ENCODE results near the gene OSCAR. TPM values are rescaled to one million over a fixed set of nuclear protein-coding genes. Genes with fewer than 3 reads are reported as not detected.
A peak's percentile ranks its signal among the peaks of the same experiment; 100 is the strongest.

OSCAR gene
- total and polyA plus RNA-seq, 10 donors = 2.4 to 49.5 (median 17.7) TPM

DNA sequence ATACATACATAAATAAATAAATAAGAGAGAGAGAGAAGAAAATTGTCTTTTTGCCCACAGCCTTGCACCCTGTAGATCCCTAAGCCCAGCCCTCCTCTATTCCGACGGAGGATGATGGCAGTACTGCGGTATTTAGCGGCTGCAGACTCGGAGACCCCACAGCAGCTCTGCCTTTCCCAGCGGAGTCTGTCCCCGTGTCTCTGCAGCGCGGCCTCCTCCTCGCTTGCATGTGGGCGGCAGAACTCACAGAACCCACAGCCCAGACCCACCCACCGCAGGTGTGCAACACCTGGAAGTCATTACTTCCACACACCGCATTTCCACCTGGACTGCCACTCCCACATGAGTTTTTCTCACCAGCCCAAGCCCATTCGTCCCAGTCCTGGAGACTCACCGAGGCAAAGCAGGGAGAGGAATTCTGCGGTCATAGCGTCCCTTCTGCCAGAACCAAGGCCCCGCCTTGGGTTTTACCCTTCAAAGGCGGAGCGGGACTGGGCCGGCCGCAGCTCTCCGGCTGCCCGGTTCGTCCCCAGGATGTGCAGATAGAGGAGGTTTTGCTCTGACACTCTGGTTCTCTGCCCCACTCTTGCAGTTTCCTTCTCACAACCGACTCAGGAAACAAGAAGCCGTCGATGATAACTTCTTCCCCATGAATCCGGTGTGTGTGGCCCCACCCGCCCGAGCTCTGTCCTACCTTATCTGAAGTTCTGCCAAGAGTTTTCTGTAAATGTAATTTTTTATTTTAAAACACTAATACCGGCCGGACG, 37.1 kb downstream of the OSCAR start, which contains the start of gene VSTM1:
Gene VSTM1, minus strand, starts transcription at position 548 of the 767 bp plus-strand sequence. Its CDS starts 120 bp downstream, at position 428.
- peaks cover 0 to under 1% (median 0%) of the 10 kb centered on the region in 6 donors for H3K36me3 ChIP-seq
- no peak for TF ChIP-seq POLR2A (IDR thresholded peaks at IDR 0.05)
- TF ChIP-seq, protein P1, sequence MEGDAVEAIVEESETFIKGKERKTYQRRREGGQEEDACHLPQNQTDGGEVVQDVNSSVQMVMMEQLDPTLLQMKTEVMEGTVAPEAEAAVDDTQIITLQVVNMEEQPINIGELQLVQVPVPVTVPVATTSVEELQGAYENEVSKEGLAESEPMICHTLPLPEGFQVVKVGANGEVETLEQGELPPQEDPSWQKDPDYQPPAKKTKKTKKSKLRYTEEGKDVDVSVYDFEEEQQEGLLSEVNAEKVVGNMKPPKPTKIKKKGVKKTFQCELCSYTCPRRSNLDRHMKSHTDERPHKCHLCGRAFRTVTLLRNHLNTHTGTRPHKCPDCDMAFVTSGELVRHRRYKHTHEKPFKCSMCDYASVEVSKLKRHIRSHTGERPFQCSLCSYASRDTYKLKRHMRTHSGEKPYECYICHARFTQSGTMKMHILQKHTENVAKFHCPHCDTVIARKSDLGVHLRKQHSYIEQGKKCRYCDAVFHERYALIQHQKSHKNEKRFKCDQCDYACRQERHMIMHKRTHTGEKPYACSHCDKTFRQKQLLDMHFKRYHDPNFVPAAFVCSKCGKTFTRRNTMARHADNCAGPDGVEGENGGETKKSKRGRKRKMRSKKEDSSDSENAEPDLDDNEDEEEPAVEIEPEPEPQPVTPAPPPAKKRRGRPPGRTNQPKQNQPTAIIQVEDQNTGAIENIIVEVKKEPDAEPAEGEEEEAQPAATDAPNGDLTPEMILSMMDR (IDR thresholded peaks at IDR 0.05 in 8 of 11, conservative IDR thresholded peaks at IDR 0.05 in 3 of 11) = no peak
- intact Hi-C loops (cut with DNase I; ENCODE audit: low total_unique reads) = no loop called here
- 46 to 74% (median 66%) methylated on average over 33 to 34 of the region's 34 CpGs for WGBS, 5 donors
- H3K4me3 ChIP-seq = peak within 1 kb of the TSS in 3 of 8 donors; percentile 2 to 40 (median 5)
- H3K27me3 ChIP-seq (replicated peaks in 1 of 7) = peaks cover 0 to 59% (median 0%) of the 10 kb centered on the region in 7 donors
- H3K27ac ChIP-seq = peak within 1 kb of the TSS in 6 of 8 donors; percentile 46 to 82 (median 73)
- no peak for DNase-seq
- H3K4me1 ChIP-seq = peaks cover 0 to 16% (median 0%) of the 10 kb centered on the region in 6 donors
- no peaks in the 10 kb centered on the region for H3K9me3 ChIP-seq

DNA sequence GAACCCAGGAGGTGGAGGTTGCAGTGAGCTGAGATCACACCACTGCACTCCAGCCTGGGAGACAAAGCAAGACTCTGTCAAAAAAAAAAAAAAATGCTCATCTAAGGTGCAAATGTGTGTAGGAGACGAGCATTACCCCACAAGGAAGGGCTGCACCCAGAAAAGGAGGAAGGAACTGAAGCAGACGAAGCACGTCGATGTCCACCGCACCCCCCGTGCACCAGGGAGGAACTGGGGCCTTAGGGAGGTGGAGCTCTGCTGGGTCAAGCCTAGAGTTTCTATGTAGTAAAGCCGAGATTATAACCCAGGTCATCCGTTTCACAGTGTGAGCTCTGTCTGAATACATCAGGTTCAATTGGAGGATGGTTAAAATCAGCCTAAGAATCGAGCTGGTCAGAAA, 38.0 kb downstream of the OSCAR start:
- H3K27ac ChIP-seq = peak overlapping the region in 5 of 8 donors; percentile 67 to 82 (median 77)
- H3K4me1 ChIP-seq = peaks cover 0 to 16% (median 0%) of the 10 kb centered on the region in 6 donors
- H3K4me3 ChIP-seq = peak overlapping the region in 2 of 8 donors; percentile 2 to 40
- H3K36me3 ChIP-seq = peaks cover 0 to 8% (median 0%) of the 10 kb centered on the region in 6 donors
- intact Hi-C loops (cut with DNase I; ENCODE audit: low total_unique reads) = no loop called here
- TF ChIP-seq, protein P1 (IDR thresholded peaks at IDR 0.05 in 8 of 11, conservative IDR thresholded peaks at IDR 0.05 in 3 of 11) = no peak
- TF ChIP-seq POLR2AphosphoS5 (IDR thresholded peaks at IDR 0.05) (peak in 1 of 3 donors; percentile 30), POLR2A (IDR thresholded peaks at IDR 0.05) (no peak)
- WGBS, 5 donors = 22 to 44% (median 28%) methylated on average over 9 of the region's 9 CpGs
- H3K9me3 ChIP-seq = no peaks in the 10 kb centered on the region
- peaks cover 0 to 54% (median 0%) of the 10 kb centered on the region in 7 donors for H3K27me3 ChIP-seq (replicated peaks in 1 of 7)
- peak; percentile 91 for DNase-seq

DNA sequence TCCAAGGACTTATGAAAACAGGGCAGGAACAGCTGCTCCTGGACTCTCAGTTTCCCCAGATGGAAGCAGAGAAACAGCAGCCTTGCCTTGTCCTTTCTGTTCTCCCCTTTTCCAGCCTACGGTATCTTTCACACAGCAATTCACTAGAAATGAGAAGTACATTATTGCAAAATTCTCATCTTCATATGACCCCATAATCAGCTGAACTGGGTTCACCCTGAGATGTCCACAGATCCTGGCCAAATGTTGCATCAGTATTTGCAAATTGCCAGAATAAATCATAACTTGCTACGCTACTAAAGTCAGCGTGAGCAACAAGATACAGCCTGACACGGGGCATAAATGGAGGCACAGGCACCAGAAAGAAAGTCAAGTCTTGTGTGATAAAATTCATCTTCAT, 53.0 kb downstream of the OSCAR start:
- Histone ChIP-seq H3K36me3 (peaks cover 0 to 9% (median 0%) of the 10 kb centered on the region in 6 donors), H3K4me3 (peak overlapping the region in 1 of 8 donors; percentile 4), H3K4me1 (peaks cover 0 to 25% (median 0%) of the 10 kb centered on the region in 6 donors), H3K9me3 (peaks cover 0 to 11% (median 0%) of the 10 kb centered on the region in 8 donors), H3K27me3 (replicated peaks in 1 of 7) (peaks cover 0 to 67% (median 0%) of the 10 kb centered on the region in 7 donors), H3K27ac (peak overlapping the region in 4 of 8 donors; percentile 58 to 73 (median 68))
- intact Hi-C loops (cut with DNase I; ENCODE audit: low total_unique reads) = no loop called here
- no peak for DNase-seq
- TF ChIP-seq POLR2AphosphoS5 (IDR thresholded peaks at IDR 0.05) = peak in 1 of 3 donors; percentile 44
- TF ChIP-seq, protein P1 (IDR thresholded peaks at IDR 0.05 in 8 of 11, conservative IDR thresholded peaks at IDR 0.05 in 3 of 11) = no peak
- WGBS, 5 donors = 52 to 71% (median 56%) methylated on average over 4 of the region's 4 CpGs

DNA sequence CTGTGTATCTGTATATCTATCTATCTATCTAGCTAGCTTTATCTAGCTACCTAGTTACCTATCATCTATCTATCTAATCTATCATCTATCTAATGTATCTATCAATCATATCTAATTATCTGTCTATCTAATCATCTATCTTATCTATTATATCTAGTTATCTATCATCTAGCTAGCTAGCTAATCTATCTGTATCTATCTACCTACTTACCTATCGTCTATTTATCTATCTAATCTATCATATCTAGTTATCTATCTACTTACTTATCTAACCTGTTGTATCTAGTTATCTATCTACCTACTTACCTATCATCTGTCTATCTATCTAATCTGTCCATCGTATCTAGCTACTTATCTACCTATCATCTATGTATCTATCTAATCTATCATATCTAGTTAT, 54.8 kb downstream of the OSCAR start:
- H3K9me3 ChIP-seq = peaks cover 0 to 11% (median 0%) of the 10 kb centered on the region in 8 donors
- H3K4me3 ChIP-seq = no peak overlapping the region
- TF ChIP-seq POLR2AphosphoS5 (IDR thresholded peaks at IDR 0.05) = no peak
- TF ChIP-seq, protein P1 (IDR thresholded peaks at IDR 0.05 in 8 of 11, conservative IDR thresholded peaks at IDR 0.05 in 3 of 11) = no peak
- TF ChIP-seq POLR2A (IDR thresholded peaks at IDR 0.05) = no peak
- H3K27ac ChIP-seq = no peak overlapping the region
- peaks cover 0 to 14% (median 0%) of the 10 kb centered on the region in 6 donors for H3K36me3 ChIP-seq
- no peak for DNase-seq
- WGBS, 5 donors = 82 to 87% (median 87%) methylated on average over 2 of the region's 2 CpGs
- peaks cover 0 to 83% (median 0%) of the 10 kb centered on the region in 7 donors for H3K27me3 ChIP-seq (replicated peaks in 1 of 7)
- peaks cover 0 to 25% (median 0%) of the 10 kb centered on the region in 6 donors for H3K4me1 ChIP-seq
- intact Hi-C loops (cut with DNase I; ENCODE audit: low total_unique reads) = no loop called here
